ENCODE measurements around the gene AURKAIP1.

Gene AURKAIP1

GRCh38 chr1:1356796-1357401, 18.1 kb downstream of the AURKAIP1 start (continued):
- no peak for TF ChIP-seq CREB5 (CRISPR knock-in tag; IDR thresholded peaks at IDR 0.05; ENCODE audit: low read depth)
- TF ChIP-seq ZNF565 (CRISPR knock-in tag; conservative IDR thresholded peaks at IDR 0.05; ENCODE audit: low read depth): no peak

- no peak for TF ChIP-seq POU6F1 (CRISPR knock-in tag; IDR thresholded peaks at IDR 0.05; ENCODE audit: borderline replicate concordance, low read depth)
- no peak for TF ChIP-seq PPARA (CRISPR knock-in tag; IDR thresholded peaks at IDR 0.05; ENCODE audit: borderline replicate concordance)
- no peak for TF ChIP-seq ZC3H10 (CRISPR knock-in tag; IDR thresholded peaks at IDR 0.05)
- no peak for TF ChIP-seq CREB5 (CRISPR knock-in tag; IDR thresholded peaks at IDR 0.05; ENCODE audit: low read depth)
- no peak for TF ChIP-seq TOX (CRISPR knock-in tag; IDR thresholded peaks at IDR 0.05; ENCODE audit: borderline replicate concordance)
- TF ChIP-seq BACH2 (CRISPR knock-in tag; IDR thresholded peaks at IDR 0.05; ENCODE audit: borderline replicate concordance): no peak
- TF ChIP-seq ZFP3 (CRISPR knock-in tag; IDR thresholded peaks at IDR 0.05): no peak
- no peak for TF ChIP-seq ESRRG (CRISPR knock-in tag; IDR thresholded peaks at IDR 0.05)
- no peak for TF ChIP-seq ZNF70 (CRISPR knock-in tag; IDR thresholded peaks at IDR 0.05)
- TF ChIP-seq TSHZ2 (CRISPR knock-in tag; IDR thresholded peaks at IDR 0.05): no peak
- TF ChIP-seq ISL1 (CRISPR knock-in tag; IDR thresholded peaks at IDR 0.05): no peak
- no peak for TF ChIP-seq CSDC2 (CRISPR knock-in tag; IDR thresholded peaks at IDR 0.05)
- no peak for TF ChIP-seq SNAI2 (CRISPR knock-in tag; IDR thresholded peaks at IDR 0.05)
- no peak for TF ChIP-seq TCF4 (CRISPR knock-in tag; IDR thresholded peaks at IDR 0.05; ENCODE audit: borderline replicate concordance)
- ATAC-seq: no peak
Measured at GRCh38 chr1:1356166-1356795, 18.7 kb downstream of the AURKAIP1 start.

- peak; percentile 25 for ATAC-seq
- no peak for TF ChIP-seq ZC3H10 (CRISPR knock-in tag; IDR thresholded peaks at IDR 0.05)
- TF ChIP-seq SNAI2 (CRISPR knock-in tag; IDR thresholded peaks at IDR 0.05): 0 out of 2 replicates have a peak, but pooled peaks have one; percentile 57
Measured at GRCh38 chr1:1355416-1355815, 19.6 kb downstream of the AURKAIP1 start.

GRCh38 chr1:1354271-1355247, 20.4 kb downstream of the AURKAIP1 start:
- ATAC-seq: peak; percentile 6; the same call in 1 of the 3 replicates
- TF ChIP-seq TCF4 (CRISPR knock-in tag; IDR thresholded peaks at IDR 0.05; ENCODE audit: borderline replicate concordance) (no peak), TOX (CRISPR knock-in tag; IDR thresholded peaks at IDR 0.05; ENCODE audit: borderline replicate concordance) (no peak), ZNF565 (CRISPR knock-in tag; conservative IDR thresholded peaks at IDR 0.05; ENCODE audit: low read depth) (no peak), ZNF8 (CRISPR knock-in tag; IDR thresholded peaks at IDR 0.05) (no peak), ESRRG (CRISPR knock-in tag; IDR thresholded peaks at IDR 0.05) (no peak), OSR1 (CRISPR knock-in tag; IDR thresholded peaks at IDR 0.05) (no peak), CSDC2 (CRISPR knock-in tag; IDR thresholded peaks at IDR 0.05) (no peak), ZFP30 (CRISPR knock-in tag; IDR thresholded peaks at IDR 0.05) (no peak), PPARA (CRISPR knock-in tag; IDR thresholded peaks at IDR 0.05; ENCODE audit: borderline replicate concordance) (no peak), SNAI2 (CRISPR knock-in tag; IDR thresholded peaks at IDR 0.05) (no peak), ZNF70 (CRISPR knock-in tag; IDR thresholded peaks at IDR 0.05) (no peak), ISL1 (CRISPR knock-in tag; IDR thresholded peaks at IDR 0.05) (no peak), ZC3H10 (CRISPR knock-in tag; IDR thresholded peaks at IDR 0.05) (no peak), CREB5 (CRISPR knock-in tag; IDR thresholded peaks at IDR 0.05; ENCODE audit: low read depth) (no peak), GLIS3 (CRISPR knock-in tag; IDR thresholded peaks at IDR 0.05) (no peak), RARB (CRISPR knock-in tag; IDR thresholded peaks at IDR 0.05) (no peak), PATZ1 (CRISPR knock-in tag; IDR thresholded peaks at IDR 0.05; ENCODE audit: borderline replicate concordance) (no peak), ARNTL (CRISPR knock-in tag; IDR thresholded peaks at IDR 0.05; ENCODE audit: borderline replicate concordance, low read depth) (no peak)

Data from SK-N-SH treated with all-trans-retinoic acid at 6 μM for 48 hours (cell line).